Activated CD4-positive, alpha-beta T cell treated with anti-CD3 and anti-CD28 coated beads, Interleukin-2, amount 10 ng/mL, durations not matched to agents 24 days and 14 days (primary cell): Measurements from ENCODE around the gene RTN4R. TPM values are rescaled to one million over a fixed set of nuclear protein-coding genes. Genes with fewer than 3 reads are reported as not detected.
A peak's percentile ranks its signal among the peaks of the same experiment; 100 is the strongest.

Experiments used
- DNase-seq: peaks from one replicate; pipeline ENCODE4 v3.0.0; 2022
- H3K27ac Mint-ChIP-seq: one replicate; pipeline ENCODE4 v1.8.0; 2022; ENCODE audit warnings: mild to moderate bottlenecking, mixed read lengths
- H3K27me3 Mint-ChIP-seq: one replicate; pipeline ENCODE4 v1.8.0; 2022; ENCODE audit warnings: mixed read lengths
- H3K36me3 Mint-ChIP-seq: one replicate; pipeline ENCODE4 v1.8.0; 2022; ENCODE audit warnings: low read depth, mild to moderate bottlenecking, mixed read lengths
- H3K4me1 Mint-ChIP-seq: one replicate; pipeline ENCODE4 v1.8.0; 2021; ENCODE audit warnings: mixed read lengths
- H3K4me3 Mint-ChIP-seq: one replicate; pipeline ENCODE4 v1.8.0; 2022; ENCODE audit warnings: mild to moderate bottlenecking, moderate library complexity, mixed read lengths
- H3K9me3 Mint-ChIP-seq: one replicate; pipeline ENCODE4 v1.8.0; 2021; ENCODE audit warnings: mixed read lengths
- intact Hi-C: fragments of 100-400 bp; cut with micrococcal nuclease; formaldehyde crosslinking; loops from one replicate; pipeline ENCODE4 v1.15.1; 2023
- total RNA-seq: library from RNA; stranded (reverse); gene quantifications from 2 replicates; pipeline ENCODE4 v1.2.3, GENCODE V29; 2022

RTN4R gene
- total RNA-seq, 1 donor from 2014 or later: 1.6 TPM

DNA sequence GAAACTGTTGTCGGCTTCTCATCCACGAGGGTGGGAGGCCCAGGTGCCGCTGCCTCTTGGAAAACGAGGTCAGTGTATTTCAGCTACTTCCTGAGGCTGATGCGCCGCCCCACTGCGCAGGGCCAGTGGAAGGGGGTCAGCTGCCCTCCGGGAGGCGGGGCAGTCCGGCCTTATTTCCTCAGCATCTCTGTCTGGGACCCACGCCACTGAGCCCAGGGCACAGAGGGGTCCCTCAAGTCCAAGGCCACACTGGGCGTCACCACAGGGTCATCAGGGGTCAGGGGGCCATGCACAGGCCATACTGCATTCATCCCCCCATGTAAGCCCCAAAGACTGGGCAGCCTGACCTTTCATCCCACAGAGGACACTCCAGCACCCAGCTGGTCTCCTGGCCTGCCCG lies 12.1 kb downstream of the RTN4R start:
- DNase-seq: no peak
- no peaks in the 10 kb centered on the region for H3K36me3 Mint-ChIP-seq
- H3K4me1 Mint-ChIP-seq: peaks cover 6% of the 10 kb centered on the region
- H3K4me3 Mint-ChIP-seq: no peak overlapping the region
- H3K27ac Mint-ChIP-seq: no peak overlapping the region
- no peaks in the 10 kb centered on the region for H3K9me3 Mint-ChIP-seq
- no peaks in the 10 kb centered on the region for H3K27me3 Mint-ChIP-seq
- intact Hi-C loops: no loop called here

DNA sequence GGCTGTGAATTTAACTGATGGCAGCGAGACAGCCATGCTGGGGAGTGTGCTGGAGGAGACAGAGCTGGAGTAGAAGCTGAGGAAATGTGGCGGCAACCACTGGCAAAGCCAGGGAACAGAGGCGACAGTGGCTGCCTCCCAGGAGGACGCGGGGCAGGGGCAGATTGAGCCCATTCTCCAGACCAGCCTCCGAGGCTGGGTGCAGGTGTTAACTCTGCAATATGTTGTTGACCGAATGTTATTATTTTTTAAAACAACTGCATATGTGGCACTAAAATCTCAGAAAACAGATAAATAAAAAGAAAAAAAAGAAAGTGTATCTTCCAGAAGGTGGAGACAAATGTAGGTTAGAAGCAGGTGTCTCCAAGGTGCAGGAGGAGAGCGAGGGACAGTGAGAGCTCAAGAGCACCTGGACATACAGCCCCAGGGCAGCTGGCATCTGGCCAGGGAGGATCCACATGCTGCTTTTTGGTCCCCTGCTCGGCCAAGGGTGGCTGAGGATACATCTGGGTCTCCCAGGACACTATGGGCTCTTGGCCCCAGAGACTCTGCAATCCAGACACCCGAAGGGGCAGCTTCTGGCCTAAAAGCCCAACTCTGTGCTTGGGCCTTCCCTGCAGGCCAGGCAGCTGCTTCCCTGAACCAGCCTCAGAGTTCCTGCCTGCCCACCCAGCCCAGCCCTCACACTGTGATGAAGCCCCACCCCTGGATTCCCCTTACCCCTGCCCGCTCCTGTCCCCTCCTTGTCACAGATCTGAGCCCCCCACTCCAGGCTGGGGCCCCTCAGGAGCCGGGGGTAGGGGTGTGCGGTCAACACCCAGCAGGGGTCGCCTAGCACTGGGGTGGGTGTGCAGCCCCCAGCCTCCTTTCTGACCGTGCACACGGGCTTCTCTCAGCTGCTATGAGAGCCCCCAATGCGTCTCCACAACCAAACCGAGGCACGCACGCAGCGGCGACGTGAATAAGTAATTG lies 12.9 kb downstream of the RTN4R start:
- H3K27ac Mint-ChIP-seq: peak overlapping the region; percentile 9
- no peak overlapping the region for H3K4me3 Mint-ChIP-seq
- H3K27me3 Mint-ChIP-seq: no peaks in the 10 kb centered on the region
- no peak for DNase-seq
- intact Hi-C loops: no loop called here
- H3K9me3 Mint-ChIP-seq: no peaks in the 10 kb centered on the region
- H3K4me1 Mint-ChIP-seq: peaks cover 6% of the 10 kb centered on the region
- no peaks in the 10 kb centered on the region for H3K36me3 Mint-ChIP-seq

GRCh38 chr22:20253161-20253560 lies 15.0 kb downstream of the RTN4R start:
- no peaks in the 10 kb centered on the region for H3K9me3 Mint-ChIP-seq
- no peak overlapping the region for H3K27ac Mint-ChIP-seq
- intact Hi-C loops: no loop called here
- no peak for DNase-seq
- H3K4me1 Mint-ChIP-seq: peaks cover 6% of the 10 kb centered on the region
- H3K27me3 Mint-ChIP-seq: no peaks in the 10 kb centered on the region
- H3K4me3 Mint-ChIP-seq: no peak overlapping the region
- H3K36me3 Mint-ChIP-seq: no peaks in the 10 kb centered on the region

GRCh38 chr22:20251981-20252380 lies 16.1 kb downstream of the RTN4R start:
- no peaks in the 10 kb centered on the region for H3K27me3 Mint-ChIP-seq
- H3K4me3 Mint-ChIP-seq: no peak overlapping the region
- intact Hi-C loops: no loop called here
- peaks cover 6% of the 10 kb centered on the region for H3K4me1 Mint-ChIP-seq
- H3K9me3 Mint-ChIP-seq: no peaks in the 10 kb centered on the region
- H3K27ac Mint-ChIP-seq: no peak overlapping the region
- H3K36me3 Mint-ChIP-seq: no peaks in the 10 kb centered on the region
- DNase-seq: no peak

DNA sequence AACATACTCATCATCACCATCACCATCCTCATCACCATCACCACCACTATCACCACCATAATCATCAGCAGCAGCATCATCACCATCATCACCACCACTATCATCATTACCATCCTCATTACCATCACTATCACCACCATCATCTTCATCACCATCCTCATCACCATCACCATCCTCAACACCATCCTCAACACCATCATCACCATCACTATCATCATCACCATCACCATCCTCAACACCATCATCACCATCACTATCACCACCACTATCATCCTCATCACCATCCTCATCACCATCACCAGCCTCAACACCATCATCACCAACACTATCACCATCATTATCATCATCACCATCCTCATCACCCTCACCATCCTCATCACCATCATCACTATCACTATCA lies 16.6 kb downstream of the RTN4R start:
- no peak overlapping the region for H3K4me3 Mint-ChIP-seq
- no peaks in the 10 kb centered on the region for H3K9me3 Mint-ChIP-seq
- intact Hi-C loops: no loop called here
- no peak for DNase-seq
- no peaks in the 10 kb centered on the region for H3K36me3 Mint-ChIP-seq
- no peaks in the 10 kb centered on the region for H3K27me3 Mint-ChIP-seq
- H3K27ac Mint-ChIP-seq: no peak overlapping the region
- H3K4me1 Mint-ChIP-seq: peaks cover 6% of the 10 kb centered on the region

- Mint-ChIP-seq H3K27ac (no peak overlapping the region), H3K9me3 (no peaks in the 10 kb centered on the region), H3K27me3 (no peaks in the 10 kb centered on the region), H3K4me1 (peaks cover 11% of the 10 kb centered on the region), H3K36me3 (no peaks in the 10 kb centered on the region), H3K4me3 (no peak overlapping the region)
- DNase-seq: no peak
- intact Hi-C loops: no loop called here
These were observed 18.2 kb downstream of the RTN4R start for GRCh38 chr22:20249797-20250354.

DNA sequence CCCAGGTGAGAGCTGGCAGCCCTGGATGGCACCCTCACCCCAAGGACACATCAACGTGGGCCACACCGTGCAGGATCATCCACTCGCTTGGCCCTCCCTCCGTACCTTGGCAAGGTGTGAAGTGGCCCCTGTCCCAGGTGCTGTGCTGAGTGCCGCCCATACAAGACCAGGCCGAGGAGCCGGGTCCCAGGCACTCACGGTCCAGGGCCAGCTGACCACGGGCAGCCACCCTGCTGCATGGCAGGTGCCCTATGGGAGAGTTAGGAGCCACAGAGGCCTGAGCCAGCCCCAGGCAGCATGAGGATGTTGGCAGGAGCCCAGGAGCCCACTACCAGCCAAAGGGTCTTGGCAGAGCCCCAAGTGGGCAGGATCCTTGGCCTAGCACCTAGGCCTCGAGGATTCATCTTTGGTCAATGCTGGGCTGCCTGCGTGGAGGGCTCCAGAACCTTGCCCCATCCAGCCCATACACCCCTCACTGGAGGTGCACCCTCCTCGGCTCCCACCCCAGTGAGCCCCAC lies 19.6 kb downstream of the RTN4R start:
- Mint-ChIP-seq H3K27me3 (no peaks in the 10 kb centered on the region), H3K4me3 (no peak overlapping the region), H3K27ac (no peak overlapping the region), H3K4me1 (peaks cover 16% of the 10 kb centered on the region), H3K36me3 (no peaks in the 10 kb centered on the region), H3K9me3 (no peaks in the 10 kb centered on the region)
- no peak for DNase-seq
- intact Hi-C loops: no loop called here

GRCh38 chr22:20247608-20248171 lies 20.4 kb downstream of the RTN4R start:
- H3K36me3 Mint-ChIP-seq: no peaks in the 10 kb centered on the region
- no peak overlapping the region for H3K4me3 Mint-ChIP-seq
- DNase-seq: no peak
- H3K4me1 Mint-ChIP-seq: peaks cover 24% of the 10 kb centered on the region
- no peaks in the 10 kb centered on the region for H3K9me3 Mint-ChIP-seq
- no peaks in the 10 kb centered on the region for H3K27me3 Mint-ChIP-seq
- H3K27ac Mint-ChIP-seq: no peak overlapping the region
- intact Hi-C loops: no loop called here

DNA sequence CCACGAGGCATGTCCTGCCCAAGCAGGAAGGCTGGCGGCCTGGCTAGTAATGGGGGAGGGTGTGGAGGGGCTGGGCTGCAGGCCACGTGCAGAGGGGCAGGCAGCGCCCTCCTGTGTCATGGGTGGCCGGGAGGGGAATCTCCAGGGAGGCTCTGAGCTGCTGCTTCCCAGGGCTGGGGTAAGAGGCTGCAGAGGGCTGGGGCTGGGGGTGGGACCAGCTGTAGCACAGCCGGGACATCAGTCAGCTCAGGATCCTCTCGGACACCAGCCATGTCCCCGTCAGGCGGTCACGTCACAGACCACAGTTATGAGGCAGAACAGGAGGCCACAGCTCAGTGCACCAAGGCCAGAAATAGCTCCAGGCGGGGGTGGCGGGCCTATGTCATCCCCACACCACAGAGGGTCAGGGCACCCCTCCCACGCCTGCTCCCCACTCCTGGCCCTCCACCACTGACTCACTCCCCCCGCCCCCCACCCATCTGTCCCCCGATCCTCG lies 21.1 kb downstream of the RTN4R start:
- Mint-ChIP-seq H3K4me3 (no peak overlapping the region), H3K4me1 (peaks cover 24% of the 10 kb centered on the region), H3K36me3 (no peaks in the 10 kb centered on the region), H3K9me3 (no peaks in the 10 kb centered on the region), H3K27me3 (no peaks in the 10 kb centered on the region), H3K27ac (no peak overlapping the region)
- intact Hi-C loops: no loop called here
- DNase-seq: no peak

GRCh38 chr22:20246368-20247009 lies 21.6 kb downstream of the RTN4R start:
- no peak for DNase-seq
- intact Hi-C loops: no loop called here
- Mint-ChIP-seq H3K36me3 (no peaks in the 10 kb centered on the region), H3K27me3 (no peaks in the 10 kb centered on the region), H3K4me1 (peaks cover 24% of the 10 kb centered on the region), H3K4me3 (no peak overlapping the region), H3K27ac (no peak overlapping the region), H3K9me3 (no peaks in the 10 kb centered on the region)

GRCh38 chr22:20245577-20246367 lies 22.3 kb downstream of the RTN4R start:
- no peak overlapping the region for H3K4me3 Mint-ChIP-seq
- peaks cover 24% of the 10 kb centered on the region for H3K4me1 Mint-ChIP-seq
- DNase-seq: no peak
- H3K27ac Mint-ChIP-seq: peak overlapping the region; percentile 42
- H3K27me3 Mint-ChIP-seq: no peaks in the 10 kb centered on the region
- intact Hi-C loops: no loop called here
- no peaks in the 10 kb centered on the region for H3K9me3 Mint-ChIP-seq
- H3K36me3 Mint-ChIP-seq: no peaks in the 10 kb centered on the region

GRCh38 chr22:20244691-20245576 lies 23.2 kb downstream of the RTN4R start:
- H3K27ac Mint-ChIP-seq: peak overlapping the region; percentile 84
- H3K4me3 Mint-ChIP-seq: peak overlapping the region; percentile 30
- no peaks in the 10 kb centered on the region for H3K36me3 Mint-ChIP-seq
- H3K4me1 Mint-ChIP-seq: peaks cover 24% of the 10 kb centered on the region
- intact Hi-C loops: no loop called here
- H3K27me3 Mint-ChIP-seq: no peaks in the 10 kb centered on the region
- peak; percentile 75 for DNase-seq
- no peaks in the 10 kb centered on the region for H3K9me3 Mint-ChIP-seq
